Loucy (cell line): Measurements from ENCODE around the gene TAS1R1.

ENCODE experiments used
- EZH2phosphoT487 ChIP-seq: fragments of 200-600 bp; IDR thresholded peaks from 2 replicates; pipeline ENCODE4 v1.6.1; 2018; ENCODE audit warnings: antibody characterized with exemption, mild to moderate bottlenecking, moderate library complexity, borderline replicate concordance
- TF ChIP-seq, protein P1 (sequence below): fragments of 200-600 bp; sonication (generic); conservative IDR thresholded peaks from 2 replicates; pipeline ENCODE4 v1.5.1; 2014; ENCODE audit warnings: mild to moderate bottlenecking, antibody characterized with exemption, low read length

DNA sequence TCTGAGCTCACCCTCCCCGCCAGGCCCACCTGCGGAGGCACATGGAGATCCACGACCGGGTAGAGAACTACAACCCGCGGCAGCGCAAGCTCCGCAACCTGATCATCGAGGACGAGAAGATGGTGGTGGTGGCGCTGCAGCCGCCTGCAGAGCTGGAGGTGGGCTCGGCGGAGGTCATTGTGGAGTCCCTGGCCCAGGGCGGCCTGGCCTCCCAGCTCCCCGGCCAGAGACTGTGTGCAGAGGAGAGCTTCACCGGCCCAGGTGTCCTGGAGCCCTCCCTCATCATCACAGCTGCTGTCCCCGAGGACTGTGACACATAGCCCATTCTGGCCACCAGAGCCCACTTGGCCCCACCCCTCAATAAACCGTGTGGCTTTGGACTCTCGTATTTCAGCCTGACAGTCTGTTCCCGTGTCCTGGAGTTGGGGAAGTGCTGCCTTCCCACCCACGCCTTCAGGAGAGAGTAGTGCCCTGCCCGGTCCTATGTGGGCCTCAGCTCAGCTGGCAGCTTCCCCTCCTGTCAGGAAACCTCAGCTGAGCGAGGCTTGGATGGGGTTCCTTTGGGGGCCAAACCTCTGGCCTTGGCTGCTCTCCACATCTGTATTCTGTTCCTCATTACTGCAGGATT, 33.9 kb downstream of the TAS1R1 start:
- TF ChIP-seq, protein P1, sequence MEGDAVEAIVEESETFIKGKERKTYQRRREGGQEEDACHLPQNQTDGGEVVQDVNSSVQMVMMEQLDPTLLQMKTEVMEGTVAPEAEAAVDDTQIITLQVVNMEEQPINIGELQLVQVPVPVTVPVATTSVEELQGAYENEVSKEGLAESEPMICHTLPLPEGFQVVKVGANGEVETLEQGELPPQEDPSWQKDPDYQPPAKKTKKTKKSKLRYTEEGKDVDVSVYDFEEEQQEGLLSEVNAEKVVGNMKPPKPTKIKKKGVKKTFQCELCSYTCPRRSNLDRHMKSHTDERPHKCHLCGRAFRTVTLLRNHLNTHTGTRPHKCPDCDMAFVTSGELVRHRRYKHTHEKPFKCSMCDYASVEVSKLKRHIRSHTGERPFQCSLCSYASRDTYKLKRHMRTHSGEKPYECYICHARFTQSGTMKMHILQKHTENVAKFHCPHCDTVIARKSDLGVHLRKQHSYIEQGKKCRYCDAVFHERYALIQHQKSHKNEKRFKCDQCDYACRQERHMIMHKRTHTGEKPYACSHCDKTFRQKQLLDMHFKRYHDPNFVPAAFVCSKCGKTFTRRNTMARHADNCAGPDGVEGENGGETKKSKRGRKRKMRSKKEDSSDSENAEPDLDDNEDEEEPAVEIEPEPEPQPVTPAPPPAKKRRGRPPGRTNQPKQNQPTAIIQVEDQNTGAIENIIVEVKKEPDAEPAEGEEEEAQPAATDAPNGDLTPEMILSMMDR = no peak
- no peak for TF ChIP-seq EZH2phosphoT487
